ENCODE data around the gene CIRBP.
A peak's percentile ranks its signal among the peaks of the same experiment; 100 is the strongest.

CIRBP gene

GRCh38 chr19:1269065-1269477, at the start of gene CIRBP:
CIRBP (plus strand) TSS chr19:1269332; CDS start chr19:1270934, 1,602 bp downstream.
- peak; percentile 76 to 78 for ATAC-seq

GRCh38 chr19:1219786-1220476, 49.2 kb upstream of the CIRBP start:
- no peak for ATAC-seq

DNA sequence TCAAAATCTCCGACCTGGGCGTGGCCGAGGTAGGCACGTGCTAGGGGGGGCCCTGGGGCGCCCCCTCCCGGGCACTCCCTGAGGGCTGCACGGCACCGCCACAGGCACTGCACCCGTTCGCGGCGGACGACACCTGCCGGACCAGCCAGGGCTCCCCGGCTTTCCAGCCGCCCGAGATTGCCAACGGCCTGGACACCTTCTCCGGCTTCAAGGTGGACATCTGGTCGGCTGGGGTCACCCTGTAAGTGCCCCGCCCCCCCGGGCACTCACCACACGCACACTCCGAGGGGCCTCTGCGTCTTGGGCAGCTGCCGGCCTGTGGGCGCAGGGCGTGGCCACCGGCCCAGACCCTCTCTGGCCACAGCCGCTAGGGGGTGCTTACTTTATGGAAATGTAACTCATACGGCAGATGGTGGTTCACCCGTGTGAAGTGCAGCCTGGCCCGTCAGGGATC, 48.6 kb upstream of the CIRBP start:
- ATAC-seq, result no peak

- ATAC-seq, result no peak
Measured at GRCh38 chr19:1220976-1221903, 47.9 kb upstream of the CIRBP start.

DNA sequence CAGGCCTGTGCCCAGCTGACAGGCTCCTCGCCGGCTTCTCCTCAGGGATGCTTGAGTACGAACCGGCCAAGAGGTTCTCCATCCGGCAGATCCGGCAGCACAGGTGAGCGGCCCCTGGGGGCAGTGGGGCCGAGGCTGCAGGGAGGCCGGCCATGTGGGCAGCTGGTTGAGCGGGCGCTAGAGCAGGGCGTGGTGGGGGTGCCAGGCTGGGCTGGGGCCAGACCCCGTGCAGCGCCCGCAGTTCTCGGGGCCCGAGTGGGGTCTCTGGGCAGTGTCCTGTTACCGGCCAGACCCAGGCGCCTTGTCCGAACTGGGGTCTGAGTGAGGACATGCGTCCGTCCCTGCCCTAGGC, 47.3 kb upstream of the CIRBP start:
- ATAC-seq, result no peak

DNA sequence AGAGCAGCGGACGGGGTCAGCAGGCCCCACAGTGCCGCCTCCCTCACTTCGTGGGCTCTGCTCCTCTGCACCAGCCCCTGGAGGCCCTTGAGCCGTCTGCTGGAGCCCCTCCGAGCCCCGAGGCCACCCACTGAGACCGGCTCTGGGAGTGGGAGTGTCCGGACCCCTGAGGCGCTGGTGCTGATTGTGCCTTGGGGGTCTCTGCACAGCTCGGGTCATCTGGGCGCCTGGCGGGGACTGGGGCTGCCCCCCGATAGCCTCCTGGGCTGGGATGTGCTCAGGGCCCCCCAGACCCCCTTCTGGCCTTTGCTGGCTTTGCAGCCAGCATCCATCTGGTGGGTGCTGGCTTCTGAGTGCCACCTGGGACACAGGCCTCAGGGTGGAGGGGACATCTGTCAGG, 46.7 kb upstream of the CIRBP start:
- ATAC-seq, result peak in 1 of 2 donors; percentile 18

DNA sequence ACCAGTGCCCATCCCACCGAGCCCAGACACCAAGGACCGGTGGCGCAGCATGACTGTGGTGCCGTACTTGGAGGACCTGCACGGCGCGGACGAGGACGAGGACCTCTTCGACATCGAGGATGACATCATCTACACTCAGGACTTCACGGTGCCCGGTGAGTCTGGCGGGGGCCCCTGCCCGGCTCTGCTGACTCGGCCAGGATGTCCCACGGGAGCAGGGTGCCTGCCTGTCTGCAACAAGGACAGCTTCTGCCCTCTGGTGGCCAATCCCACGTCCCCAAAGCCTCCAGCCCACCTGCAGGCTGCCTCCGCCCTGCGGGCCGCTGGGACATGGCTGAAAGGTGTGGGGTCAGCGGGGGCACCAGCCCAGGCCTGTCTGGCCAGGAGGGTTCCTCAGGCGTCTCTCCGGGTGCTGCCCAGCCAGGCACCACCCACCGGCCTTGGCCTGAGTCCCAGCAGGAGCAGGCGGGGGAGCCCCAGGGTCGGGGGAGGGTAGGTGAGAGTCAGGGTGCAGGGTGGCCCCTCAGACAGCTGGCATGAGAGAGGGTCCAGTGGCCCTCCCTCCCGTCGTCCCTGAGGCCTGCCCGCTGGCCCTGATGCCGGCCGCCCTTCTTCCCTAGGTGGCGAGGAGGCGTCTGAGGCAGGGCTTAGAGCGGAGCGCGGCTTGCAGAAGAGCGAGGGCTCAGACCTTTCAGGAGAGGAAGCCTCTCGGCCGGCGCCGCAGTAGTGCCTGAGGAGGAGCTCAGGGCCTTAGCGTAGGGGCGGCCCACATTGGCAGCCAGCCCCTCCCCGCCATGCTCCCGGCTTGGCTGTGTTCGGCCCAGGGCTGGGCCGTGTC, 45.9 kb upstream of the CIRBP start:
- ATAC-seq, result peak in 1 of 2 donors; percentile 39

GRCh38 chr19:1224047-1224825, 44.9 kb upstream of the CIRBP start:
- no peak for ATAC-seq

GRCh38 chr19:1224847-1225246, 44.3 kb upstream of the CIRBP start:
- no peak for ATAC-seq

- ATAC-seq, result no peak
Measured at GRCh38 chr19:1225440-1226226, 43.5 kb upstream of the CIRBP start.

DNA sequence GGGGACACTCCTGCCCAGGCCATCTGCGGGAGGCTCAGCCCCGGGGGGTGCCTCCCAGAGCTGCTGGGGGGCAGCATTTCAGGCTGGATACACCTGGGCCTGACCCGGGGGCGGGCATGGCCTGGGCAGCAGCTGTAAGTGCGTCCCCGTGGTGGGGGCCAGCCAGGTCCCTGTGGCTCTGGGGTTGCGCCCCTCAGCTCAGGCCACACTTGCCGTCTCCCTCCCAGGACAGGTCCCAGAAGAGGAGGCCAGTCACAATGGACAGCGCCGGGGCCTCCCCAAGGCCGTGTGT, 43.0 kb upstream of the CIRBP start:
- no peak for ATAC-seq

GRCh38 chr19:1226522-1227303, 42.4 kb upstream of the CIRBP start:
- ATAC-seq, result no peak

DNA sequence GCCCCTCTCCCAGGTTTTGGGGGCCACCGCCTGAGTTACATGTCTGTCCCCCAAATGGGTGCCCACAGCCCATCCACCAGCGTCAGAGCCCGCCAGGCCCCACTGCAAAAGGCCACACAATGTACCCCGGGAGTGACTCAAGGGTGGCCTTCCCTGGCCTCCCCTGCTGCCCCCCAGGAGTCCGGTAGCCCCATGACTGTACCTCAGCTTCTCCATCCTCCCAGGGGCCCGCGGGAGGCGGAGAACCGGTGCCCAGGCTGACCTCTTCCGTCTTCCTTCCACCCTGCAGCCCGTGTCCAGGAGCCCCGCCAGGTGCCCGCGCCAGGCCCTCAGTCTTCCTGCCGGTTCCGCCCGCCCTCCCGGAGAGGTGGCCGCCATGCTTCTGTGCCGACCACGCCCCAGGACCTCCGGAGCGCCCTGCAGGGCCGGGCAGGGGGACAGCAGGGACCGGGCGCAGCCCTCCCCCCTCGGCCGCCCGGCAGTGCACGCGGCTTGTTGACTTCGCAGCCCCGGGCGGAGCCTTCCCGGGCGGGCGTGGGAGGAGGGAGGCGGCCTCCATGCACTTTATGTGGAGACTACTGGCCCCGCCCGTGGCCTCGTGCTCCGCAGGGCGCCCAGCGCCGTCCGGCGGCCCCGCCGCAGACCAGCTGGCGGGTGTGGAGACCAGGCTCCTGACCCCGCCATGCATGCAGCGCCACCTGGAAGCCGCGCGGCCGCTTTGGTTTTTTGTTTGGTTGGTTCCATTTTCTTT, 41.7 kb upstream of the CIRBP start:
- no peak for ATAC-seq

GRCh38 chr19:1228161-1228957, 40.8 kb upstream of the CIRBP start:
- ATAC-seq, result no peak

GRCh38 chr19:1229056-1229923, 39.8 kb upstream of the CIRBP start:
- no peak for ATAC-seq

GRCh38 chr19:1229924-1230782, 39.0 kb upstream of the CIRBP start:
- no peak for ATAC-seq
